Nucleus accumbens (tissue), 56 donors: ENCODE results near the gene ECHDC1.

Experiments used
- DNase-seq, 56 donors: peaks; one replicate each; lab custom pipeline; 2025; lab: John Stamatoyannopoulos, UW

Gene ECHDC1

GRCh38 chr6:127297502-127298070 lies 45.8 kb downstream of the ECHDC1 start:
- DNase-seq, result no peak

GRCh38 chr6:127291495-127291894 lies 51.9 kb downstream of the ECHDC1 start:
- no peak for DNase-seq

GRCh38 chr6:127290391-127291265 lies 52.8 kb downstream of the ECHDC1 start:
- DNase-seq, result no peak

- DNase-seq, result no peak
Measured at GRCh38 chr6:127289934-127290333, 53.5 kb downstream of the ECHDC1 start.

GRCh38 chr6:127288705-127289104 lies 54.7 kb downstream of the ECHDC1 start:
- DNase-seq, result no peak

- no peak for DNase-seq
Measured at GRCh38 chr6:127282184-127282583, 61.2 kb downstream of the ECHDC1 start.

- no peak for DNase-seq
Measured at GRCh38 chr6:127279815-127280214, 63.6 kb downstream of the ECHDC1 start.

- DNase-seq, result no peak
Measured at GRCh38 chr6:127277878-127278843, 65.2 kb downstream of the ECHDC1 start.

- DNase-seq, result no peak
Measured at GRCh38 chr6:127276331-127276730, 67.1 kb downstream of the ECHDC1 start.

- DNase-seq, result no peak
Measured at GRCh38 chr6:127273499-127273898, 69.9 kb downstream of the ECHDC1 start.

- DNase-seq, result no peak
Measured at GRCh38 chr6:127272576-127272975, 70.8 kb downstream of the ECHDC1 start.

- DNase-seq, result peak in 1 of 56 donors; percentile 46
Measured at GRCh38 chr6:127267646-127268625, 75.5 kb downstream of the ECHDC1 start.

- peak in 46 of 56 donors; percentile 12 to 93 (median 74) for DNase-seq
Measured at GRCh38 chr6:127266892-127267645, 76.3 kb downstream of the ECHDC1 start.

GRCh38 chr6:127266178-127266891 lies 77.1 kb downstream of the ECHDC1 start, which contains the start of gene RNF146:
Gene RNF146, plus strand, starts transcription at chr6:127266864. Its CDS starts 13,475 bp downstream, at chr6:127280339.
- peak in 55 of 56 donors; percentile 11 to 93 (median 82) for DNase-seq

- DNase-seq, result no peak
Measured at GRCh38 chr6:127263481-127263880, 79.9 kb downstream of the ECHDC1 start.

- DNase-seq, result no peak
Measured at GRCh38 chr6:127262896-127263295, 80.5 kb downstream of the ECHDC1 start.

GRCh38 chr6:127255286-127255685 lies 88.1 kb downstream of the ECHDC1 start:
- no peak for DNase-seq

- DNase-seq, result no peak
Measured at GRCh38 chr6:127249621-127250020, 93.8 kb downstream of the ECHDC1 start.
